T47D (cell line): ENCODE data around the gene DDO.

Experiments used
- DNase-seq, 2 experiments: peaks; one replicate each; pipeline versions ENCODE4 v3.0.0 to v3.0.0-alpha.2; 2011 to 2012; ENCODE audit warnings: low read depth in 1 of 2, low spot score in 1 of 2
- JUND ChIP-seq: IDR thresholded peaks from 2 replicates; pipeline ENCODE4 v1.6.1; 2012; ENCODE audit warnings: low read depth
- in situ Hi-C: cut with HindIII; loops from 2 replicates; pipeline ENCODE4 v1.10.0; 2016; ENCODE audit warnings: low sequenced_read_pairs, low pct_unique_long_range_greater_than_20kb

DDO gene

DNA sequence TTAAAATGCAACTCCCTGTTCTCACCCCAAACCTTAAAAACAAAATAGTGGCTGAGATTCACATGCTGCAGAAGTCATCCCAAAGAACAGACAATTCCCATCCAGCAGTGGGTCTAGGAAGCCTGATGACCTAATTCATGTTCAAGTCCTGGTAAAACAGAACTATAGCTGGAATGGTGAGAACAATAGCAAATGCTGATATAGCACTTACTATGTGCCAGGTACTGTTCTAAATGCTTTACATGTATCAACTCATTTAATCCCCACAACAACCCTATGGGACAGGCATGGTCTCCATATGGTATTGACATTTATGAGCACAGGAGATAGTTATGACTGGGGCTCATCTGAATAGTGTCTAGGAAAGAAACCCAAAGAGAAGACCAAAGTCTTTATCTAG, 5.6 kb downstream of the DDO start:
- TF ChIP-seq JUND: no peak
- no peak for DNase-seq
- in situ Hi-C loops: no loop called here

DNA sequence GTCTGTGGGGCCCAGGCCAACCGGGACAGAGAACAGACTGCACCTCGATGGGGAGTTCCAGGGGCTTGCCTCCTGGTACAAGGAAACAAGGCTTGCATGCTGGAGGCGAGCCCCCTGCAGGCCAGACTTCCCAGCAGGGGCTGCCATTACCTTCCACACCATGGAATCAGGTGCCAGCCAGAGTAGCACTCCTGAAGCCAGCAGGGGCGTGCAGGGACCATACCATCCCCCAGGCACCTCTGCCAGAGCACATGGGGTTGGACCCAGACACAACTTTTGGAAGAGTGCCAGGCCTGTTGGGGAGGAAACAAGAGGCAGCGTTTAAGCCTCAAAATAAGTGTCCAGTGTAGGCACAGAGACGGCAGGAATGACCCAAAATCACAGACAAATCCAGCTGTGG, 6.5 kb downstream of the DDO start:
- DNase-seq: no peak
- no peak for TF ChIP-seq JUND
- in situ Hi-C loops: no loop called here

DNA sequence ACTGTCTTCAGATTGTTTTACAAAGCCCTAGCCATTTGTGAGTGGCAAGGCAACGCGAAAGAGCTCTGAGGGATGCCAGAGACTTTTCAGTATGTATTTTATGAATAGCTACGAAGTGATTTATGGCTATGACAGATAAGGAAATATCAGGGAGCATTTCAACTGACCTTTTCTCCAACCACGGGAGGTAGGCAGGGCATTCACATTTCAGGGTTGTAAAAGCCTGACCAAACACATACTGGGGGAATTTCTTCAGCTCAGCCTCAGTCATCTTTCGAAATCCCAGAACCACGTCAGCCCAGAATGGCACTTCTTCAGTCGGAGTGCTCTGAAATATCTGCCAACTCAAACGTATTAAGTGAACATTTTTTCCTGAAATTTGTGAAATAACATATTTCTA, 10.8 kb downstream of the DDO start:
- TF ChIP-seq JUND: no peak
- DNase-seq: no peak
- in situ Hi-C loops: no loop called here

DNA sequence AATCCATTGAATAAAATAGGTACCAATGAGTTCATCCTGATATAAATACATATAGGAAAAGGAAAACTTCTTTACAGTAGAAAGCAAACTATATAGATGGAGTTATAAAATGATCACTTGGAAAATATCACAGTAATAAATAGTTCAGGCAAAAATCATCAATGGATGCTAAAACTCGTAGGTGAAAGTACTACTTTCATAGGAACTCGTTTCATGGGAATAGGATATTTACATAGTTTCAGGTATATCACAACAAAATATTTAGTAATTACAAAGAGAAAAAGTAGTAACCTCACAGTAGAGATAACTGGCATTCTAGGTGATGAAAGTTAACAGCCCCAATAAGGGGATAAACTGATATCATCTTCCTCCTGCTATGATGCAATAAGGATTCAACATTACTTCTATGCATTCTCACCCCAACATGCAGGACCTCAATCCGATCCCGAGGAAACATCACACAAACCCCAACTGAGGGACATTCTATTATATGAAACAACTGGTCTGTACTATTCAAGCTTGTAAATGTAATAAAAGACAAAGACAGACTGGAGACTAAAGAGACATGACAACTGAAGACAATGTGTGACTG, 13.7 kb downstream of the DDO start:
- in situ Hi-C loops: no loop called here
- TF ChIP-seq JUND: no peak
- no peak for DNase-seq

DNA sequence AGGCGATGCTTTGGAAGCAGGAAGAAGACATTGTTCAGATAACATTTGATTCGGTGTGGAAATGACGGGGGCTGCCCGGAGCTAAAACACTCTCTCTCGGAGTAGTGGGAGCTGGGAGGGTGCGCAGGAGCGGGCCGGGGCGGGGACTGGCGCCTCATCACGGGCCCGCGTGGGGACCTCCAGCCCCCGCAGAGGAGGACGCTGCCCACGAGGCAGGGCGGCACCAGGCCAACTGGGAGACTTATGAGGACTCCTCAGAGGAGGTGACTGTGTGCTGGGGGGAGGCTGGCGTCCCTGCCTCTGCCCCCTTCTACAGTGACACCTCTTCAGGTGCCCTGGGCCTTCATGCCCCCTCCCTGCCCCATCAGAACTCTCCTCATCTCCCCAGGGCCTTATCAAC, 15.2 kb downstream of the DDO start:
- in situ Hi-C loops: no loop called here
- no peak for DNase-seq

DNA sequence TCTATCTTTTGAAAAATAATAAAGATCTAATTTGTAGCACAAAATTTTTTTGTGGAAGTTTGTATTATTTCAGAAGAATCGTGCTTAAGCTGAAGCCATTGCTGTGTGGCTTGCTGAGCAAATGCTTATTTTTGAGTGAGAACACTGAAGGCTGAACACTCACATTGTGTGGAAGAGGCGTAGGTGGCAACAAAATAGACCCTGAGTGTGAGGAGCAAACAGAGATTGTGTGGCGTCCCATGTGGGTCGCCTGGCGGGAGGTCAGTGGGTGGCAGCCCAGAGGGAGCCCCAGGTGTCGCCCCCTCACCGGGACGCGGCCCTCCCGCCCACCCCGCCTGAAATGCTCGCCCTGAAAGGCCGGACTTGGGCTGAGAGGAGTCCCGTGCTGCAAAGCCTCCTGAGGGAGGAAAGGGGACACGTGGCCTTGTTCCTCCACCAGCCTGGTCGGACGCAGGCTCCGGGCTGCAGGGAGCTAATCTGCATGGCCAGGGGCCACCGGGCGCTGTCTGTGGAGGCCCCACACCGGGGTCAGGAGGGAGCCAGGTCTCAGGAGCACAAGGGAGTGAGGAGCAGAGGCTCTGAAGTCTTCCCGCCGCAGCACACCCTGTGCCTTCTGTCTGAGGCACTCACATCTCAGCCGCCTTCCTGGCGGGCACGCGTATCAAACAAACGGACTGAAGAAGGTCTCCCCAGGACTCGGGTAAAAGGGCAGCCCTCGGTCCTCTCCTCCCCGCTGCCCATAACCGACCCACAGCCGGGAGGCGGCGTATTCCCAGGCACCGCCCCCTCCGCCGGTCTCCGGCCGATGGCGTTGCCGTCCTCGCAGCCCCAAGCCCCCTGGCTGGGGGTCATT, 15.9 kb downstream of the DDO start:
- TF ChIP-seq JUND: no peak
- DNase-seq: no peak
- in situ Hi-C loops: no loop called here

More for the DNA sequence above, 15.2 kb downstream of the DDO start:
- TF ChIP-seq JUND: no peak

DNA sequence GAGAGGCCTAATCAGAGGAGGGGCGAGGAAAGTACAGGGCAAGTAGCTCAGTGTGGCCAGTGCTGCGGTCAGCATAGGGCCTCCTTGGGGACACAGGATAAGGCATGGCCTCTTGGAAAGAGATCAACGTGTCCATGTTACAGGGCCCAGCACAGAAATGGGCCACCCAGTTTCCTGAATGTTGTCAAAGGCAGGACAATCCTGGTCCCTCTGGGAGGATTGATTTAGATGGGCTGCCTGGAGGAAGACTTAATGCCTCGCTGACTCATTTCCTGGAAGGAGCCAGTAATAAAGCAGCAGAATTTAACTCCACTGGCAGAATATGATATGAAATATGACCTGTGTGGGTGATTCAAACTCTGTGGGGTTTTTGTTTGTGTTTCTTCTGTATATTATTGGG, 16.6 kb downstream of the DDO start:
- no peak for TF ChIP-seq JUND
- in situ Hi-C loops: no loop called here
- DNase-seq: no peak

DNA sequence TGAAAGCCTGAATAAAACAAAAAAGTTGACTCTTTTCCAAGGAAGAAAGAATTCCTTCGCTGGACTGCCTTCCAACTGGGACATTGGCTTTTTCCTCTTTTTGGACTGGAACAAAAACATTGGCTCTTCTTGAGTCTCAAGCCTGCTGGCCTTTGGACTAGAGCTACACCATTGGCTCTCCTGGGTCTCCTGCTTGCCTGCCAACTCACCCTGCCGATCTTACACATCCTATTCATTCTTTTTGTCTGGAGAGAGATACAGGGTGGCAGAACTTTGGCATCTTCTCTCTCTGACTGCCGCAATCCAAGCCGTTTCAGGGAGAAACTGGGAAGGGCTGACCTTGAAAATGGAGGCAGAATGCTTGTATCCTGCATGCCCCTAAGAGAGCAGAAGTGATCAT, 20.2 kb downstream of the DDO start:
- no peak for TF ChIP-seq JUND
- in situ Hi-C loops: no loop called here
- DNase-seq: no peak

DNA sequence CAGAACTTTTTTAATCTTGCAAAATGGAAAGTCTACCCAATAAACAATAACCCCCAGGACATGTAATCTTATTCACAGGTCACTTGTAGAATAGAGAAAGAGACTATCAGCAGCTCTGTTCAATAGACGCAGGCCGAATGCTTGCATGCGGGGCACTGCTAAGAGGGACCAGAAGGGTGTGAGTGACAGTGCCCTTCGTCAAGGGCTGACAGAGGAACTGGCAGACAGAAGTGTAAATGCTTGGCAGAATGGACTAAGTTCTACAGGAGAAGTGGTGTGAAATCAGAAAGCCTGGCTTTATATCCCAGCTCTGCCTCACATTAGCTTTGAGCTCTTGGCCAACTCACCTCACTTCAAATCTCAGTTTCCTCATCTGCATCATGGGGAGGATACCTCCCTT, 21.0 kb downstream of the DDO start:
- DNase-seq: no peak
- no peak for TF ChIP-seq JUND
- in situ Hi-C loops: no loop called here

DNA sequence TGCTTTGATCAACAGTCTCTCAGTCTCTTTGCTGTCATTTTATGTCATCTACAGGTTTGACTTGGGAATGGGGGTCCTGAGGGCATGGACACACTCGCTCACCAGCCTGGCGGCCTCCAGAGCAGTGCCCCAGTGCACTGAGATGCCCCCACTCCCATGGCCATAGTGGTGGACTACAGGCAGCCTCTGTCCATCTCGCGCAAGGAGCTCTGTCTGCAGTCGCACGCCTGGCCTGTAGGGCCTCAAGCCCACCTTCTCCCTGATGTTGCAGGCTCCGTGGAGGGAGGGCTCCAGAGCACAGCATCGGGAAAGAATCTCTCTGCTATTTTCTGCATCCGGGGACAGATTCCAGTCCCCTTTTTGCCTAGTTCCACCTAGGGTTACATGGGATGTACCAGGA, 22.6 kb downstream of the DDO start:
- DNase-seq: no peak
- in situ Hi-C loops: no loop called here
- no peak for TF ChIP-seq JUND

DNA sequence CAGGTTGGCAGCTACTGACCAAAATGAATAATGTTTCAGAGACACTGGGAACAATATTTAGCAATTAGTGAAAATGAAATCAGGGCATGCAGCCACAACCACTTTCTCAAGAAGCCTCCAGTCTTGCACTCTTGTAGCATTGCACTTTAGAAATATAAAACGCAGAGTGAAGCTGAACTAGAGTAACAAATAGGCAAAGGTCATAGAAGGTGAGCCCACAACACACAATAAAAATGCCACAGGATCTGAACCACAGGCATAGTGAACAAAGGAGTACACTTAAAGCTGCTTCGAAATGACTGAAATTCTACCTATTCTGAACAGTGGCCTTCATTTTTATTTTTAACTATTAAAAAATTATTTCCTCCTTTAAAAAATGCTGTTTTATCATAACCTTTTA, 25.0 kb downstream of the DDO start:
- TF ChIP-seq JUND: no peak
- no peak for DNase-seq
- in situ Hi-C loops: no loop called here

DNA sequence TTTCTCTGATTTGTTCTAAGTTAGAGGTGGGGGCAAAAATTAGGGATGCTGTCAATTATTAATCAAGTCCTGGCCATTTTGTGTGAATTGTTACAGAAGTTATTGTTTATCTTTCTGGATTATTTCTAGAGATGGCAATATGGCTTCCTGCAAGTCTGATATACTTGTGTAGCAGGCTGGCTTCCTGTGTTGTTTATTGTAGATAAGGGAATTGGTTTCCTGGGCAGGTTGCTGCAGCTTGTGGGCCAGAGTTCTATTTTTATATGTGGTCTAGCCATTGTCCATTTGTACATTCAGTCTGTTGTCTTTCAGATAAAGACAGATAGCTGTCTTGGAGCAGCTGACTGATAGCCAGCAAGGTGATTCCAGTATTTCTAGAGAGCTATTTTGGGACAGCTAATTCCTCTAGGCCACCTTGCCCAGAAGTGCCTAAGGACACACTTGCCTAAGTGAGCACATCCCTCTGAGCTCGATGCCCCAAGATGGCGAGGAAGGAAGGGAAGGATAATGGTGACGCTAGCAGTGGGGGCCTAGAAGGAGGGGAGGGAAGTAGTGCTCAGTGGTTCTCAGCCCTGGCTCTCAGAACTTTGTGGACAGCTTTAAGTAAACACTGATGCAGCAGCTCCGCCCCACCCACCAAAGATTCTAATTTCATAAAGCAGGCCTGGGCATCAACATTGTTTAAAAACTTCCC, 25.5 kb downstream of the DDO start:
- no peak for TF ChIP-seq JUND
- in situ Hi-C loops: no loop called here
- DNase-seq: no peak

DNA sequence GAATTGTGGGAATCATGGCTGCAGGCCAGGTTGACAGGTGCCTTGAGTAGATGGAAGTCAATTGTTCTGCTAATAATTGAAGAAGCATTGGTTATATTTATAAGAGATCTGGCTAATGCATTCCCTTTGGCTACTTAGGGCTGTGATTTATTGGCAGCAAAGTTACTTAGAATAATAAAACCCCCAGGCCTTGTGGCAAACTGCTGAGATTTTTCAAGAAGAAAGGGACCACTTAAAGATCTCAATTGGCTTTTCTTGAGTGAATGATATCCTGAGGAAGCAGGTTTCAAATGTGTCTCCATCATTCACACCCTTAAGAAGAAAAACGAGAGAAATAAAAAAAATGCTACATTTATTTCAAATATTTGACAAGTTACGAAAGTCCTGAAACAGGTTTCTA, 27.4 kb downstream of the DDO start:
- TF ChIP-seq JUND: no peak
- in situ Hi-C loops: no loop called here
- no peak for DNase-seq
